Gastrocnemius medialis (tissue), 4 donors: ENCODE measurements around the gene KIF18B. TPM values are rescaled to one million over a fixed set of nuclear protein-coding genes. Genes with fewer than 3 reads are reported as not detected.

ENCODE experiments used
- ATAC-seq, 2 donors: fragments of 150-250 bp; one replicate each; pipeline ENCODE4 v1.9.1; 2016
- DNase-seq, 2 donors: peaks; one replicate each; pipeline ENCODE4 v3.0.0-alpha.2; 2019
- H3K27ac ChIP-seq, 4 donors: fragments of 200-600 bp; sonication (generic); 1 replicate in 1 of 4; 2 replicates in 3 of 4; pipeline ENCODE4 v1.5.1; 2016 to 2018; ENCODE audit warnings: mild to moderate bottlenecking in 2 of 4, moderate library complexity in 1 of 4
- H3K27me3 ChIP-seq, 3 donors: fragments of 200-600 bp; sonication (generic) in 2 of 3; 1 replicate in 1 of 3; 2 replicates in 2 of 3; pipeline versions ENCODE4 v1.5.1 to v1.6.0; 2016 to 2019; ENCODE audit warnings: mild to moderate bottlenecking in 1 of 3, moderate library complexity in 1 of 3
- H3K36me3 ChIP-seq, 2 donors: fragments of 200-600 bp; sonication (generic) in 1 of 2; one replicate each; pipeline ENCODE4 v1.5.1; 2017 to 2018
- H3K4me1 ChIP-seq, 2 donors: fragments of 200-600 bp; sonication (generic) in 1 of 2; one replicate each; pipeline ENCODE4 v1.5.1; 2016 to 2017; ENCODE audit warnings: mild to moderate bottlenecking in 2 of 2
- H3K4me3 ChIP-seq, 4 donors: fragments of 200-600 bp; sonication (generic) in 3 of 4; 1 replicate in 1 of 4; 2 replicates in 3 of 4; pipeline ENCODE4 v1.5.1; 2016 to 2019; ENCODE audit warnings: mild to moderate bottlenecking in 2 of 4
- H3K9me3 ChIP-seq, 3 donors: fragments of 200-600 bp; sonication (generic) in 2 of 3; 1 replicate in 1 of 3; 2 replicates in 2 of 3; pipeline ENCODE4 v1.5.1; 2016 to 2019
- CTCF ChIP-seq, 5 experiments: fragments of 450-650 bp in 3 of 5; fragments of 200-600 bp in 2 of 5; sonication (generic) in 2 of 5; IDR thresholded peaks in 4 of 5; conservative IDR thresholded peaks in 1 of 5; 1 replicate in 4 of 5; 2 replicates in 1 of 5; pipeline ENCODE4 v1.5.1; 2016 to 2019; ENCODE audit warnings: antibody characterized with exemption in 5 of 5, mild to moderate bottlenecking in 3 of 5, moderate library complexity in 3 of 5
- POLR2A ChIP-seq, 2 donors: fragments of 450-650 bp; IDR thresholded peaks; one replicate each; pipeline ENCODE4 v1.6.1; 2017; ENCODE audit warnings: antibody characterized with exemption in 2 of 2, mild to moderate bottlenecking in 2 of 2, moderate library complexity in 2 of 2
- in situ Hi-C, 4 donors: fragments of 200-750 bp; cut with MboI; loops; one replicate each; pipeline versions ENCODE4 v1.15.0 to v1.8.0; 2017; ENCODE audit warnings: low sequenced_read_pairs in 4 of 4
- intact Hi-C: fragments of 100-400 bp; cut with DNase I; formaldehyde crosslinking; loops from one replicate; pipeline ENCODE4 v1.15.1; 2023; ENCODE audit warnings: low total_unique reads
- total RNA-seq, 4 donors: library from RNA; depleted of rRNA; stranded (reverse); fragments of >200 nt; gene quantifications; one replicate each; pipeline versions ENCODE4 v1.1.0 to v1.2.3, GENCODE V29; 2016

KIF18B gene
- total RNA-seq, 4 donors from 2014 or later = 0.09 to 1.7 TPM; not detected in 2

GRCh38 chr17:44982113-44982702 lies 34.6 kb upstream of the KIF18B start:
- no peak for ATAC-seq
- peaks cover 0 to 5% (median 3%) of the 10 kb centered on the region in 3 donors for H3K27me3 ChIP-seq
- in situ Hi-C loops (no loop called here), intact Hi-C loops (no loop called here)
- no peak overlapping the region for H3K4me3 ChIP-seq
- H3K4me1 ChIP-seq = no peaks in the 10 kb centered on the region
- no peaks in the 10 kb centered on the region for H3K36me3 ChIP-seq
- H3K9me3 ChIP-seq = no peaks in the 10 kb centered on the region
- TF ChIP-seq POLR2A (IDR thresholded peaks at IDR 0.05) (no peak), CTCF (IDR thresholded peaks at IDR 0.05 in 4 of 5, conservative IDR thresholded peaks at IDR 0.05 in 1 of 5) (no peak)
- H3K27ac ChIP-seq = no peak overlapping the region
- DNase-seq = no peak

- Histone ChIP-seq H3K36me3 (no peaks in the 10 kb centered on the region), H3K4me1 (no peaks in the 10 kb centered on the region), H3K27me3 (peaks cover 0 to 5% (median 3%) of the 10 kb centered on the region in 3 donors), H3K9me3 (no peaks in the 10 kb centered on the region), H3K27ac (no peak overlapping the region), H3K4me3 (no peak overlapping the region)
- no peak for TF ChIP-seq CTCF (IDR thresholded peaks at IDR 0.05 in 4 of 5, conservative IDR thresholded peaks at IDR 0.05 in 1 of 5)
- no peak for TF ChIP-seq POLR2A (IDR thresholded peaks at IDR 0.05)
- ATAC-seq (no peak), DNase-seq (no peak)
- intact Hi-C loops (no loop called here), in situ Hi-C loops (no loop called here)
Measured at GRCh38 chr17:44981221-44981968, 33.8 kb upstream of the KIF18B start.

GRCh38 chr17:44979426-44979995 lies 31.9 kb upstream of the KIF18B start:
- H3K4me1 ChIP-seq = no peaks in the 10 kb centered on the region
- H3K36me3 ChIP-seq = no peaks in the 10 kb centered on the region
- in situ Hi-C loops (no loop called here), intact Hi-C loops (no loop called here)
- no peaks in the 10 kb centered on the region for H3K9me3 ChIP-seq
- no peak for ATAC-seq
- H3K4me3 ChIP-seq = no peak overlapping the region
- DNase-seq = no peak
- TF ChIP-seq POLR2A (IDR thresholded peaks at IDR 0.05) (no peak), CTCF (IDR thresholded peaks at IDR 0.05 in 4 of 5, conservative IDR thresholded peaks at IDR 0.05 in 1 of 5) (no peak)
- peaks cover 0 to 6% (median 0%) of the 10 kb centered on the region in 3 donors for H3K27me3 ChIP-seq
- H3K27ac ChIP-seq = no peak overlapping the region

- ATAC-seq (no peak), DNase-seq (no peak)
- Histone ChIP-seq H3K4me1 (no peaks in the 10 kb centered on the region), H3K9me3 (no peaks in the 10 kb centered on the region), H3K27ac (no peak overlapping the region), H3K27me3 (peaks cover 0 to 6% (median 0%) of the 10 kb centered on the region in 3 donors), H3K4me3 (no peak overlapping the region), H3K36me3 (no peaks in the 10 kb centered on the region)
- intact Hi-C loops = no loop called here
- in situ Hi-C loops = no loop called here
- no peak for TF ChIP-seq POLR2A (IDR thresholded peaks at IDR 0.05)
- TF ChIP-seq CTCF (IDR thresholded peaks at IDR 0.05 in 4 of 5, conservative IDR thresholded peaks at IDR 0.05 in 1 of 5) = no peak
Measured at GRCh38 chr17:44978807-44979206, 31.2 kb upstream of the KIF18B start.
